Endothelial cell of umbilical vein (primary cell): ENCODE measurements around the gene C20orf173. TPM values are rescaled to one million over a fixed set of nuclear protein-coding genes. Genes with fewer than 3 reads are reported as not detected.

Experiments
- BruUV-seq: library from RNA; stranded (reverse); fragments of 400-500 nt; replicated peaks from 2 replicates; lab custom pipeline; 2021; lab: Mats Ljungman, UMichigan
- CTCF ChIA-PET: fragments of 300-600, 350-600 bp; sonication (Branson Sonifier 250); formaldehyde crosslinking; loops from one replicate; lab custom pipeline; 2021; ENCODE audit warnings: antibody characterized with exemption, inconsistent platforms; lab: Charles Lee
- POLR2A ChIA-PET: fragments of 300-600, 350-600 bp; sonication (Branson Sonifier 250); formaldehyde crosslinking; loops from one replicate; lab custom pipeline; 2021; ENCODE audit warnings: antibody characterized with exemption, inconsistent platforms; lab: Charles Lee
- DNase-seq: peaks from one replicate; pipeline ENCODE4 v3.0.0-alpha.2; 2011; ENCODE audit warnings: low read depth, low spot score
- FAIRE-seq: peaks from 2 replicates; lab custom pipeline; 2011; peaks lifted over from hg19 to GRCh38; lab: Jason Lieb, UNC
- H2AFZ ChIP-seq: 2 replicates; pipeline ENCODE4 v1.6.0; 2012; ENCODE audit warnings: low read depth, low read length, control low read depth, inconsistent platforms
- H3K27ac ChIP-seq: 2 replicates; pipeline ENCODE4 v1.5.1; 2011; ENCODE audit warnings: low read depth, mild to moderate bottlenecking, control low read depth, low read length, moderate library complexity; ENCODE audit not compliant: insufficient read depth
- H3K27me3 ChIP-seq, 2 experiments: 2 replicates each; pipeline versions ENCODE4 v1.6.0 to v1.6.1; 2011; ENCODE audit warnings: low read length in 2 of 2, mixed read lengths in 1 of 2; ENCODE audit not compliant: control insufficient read depth in 2 of 2, insufficient read depth in 2 of 2
- H3K36me3 ChIP-seq, 2 experiments: 2 replicates in 1 of 2; 3 replicates in 1 of 2; pipeline ENCODE4 v1.5.1; 2011; ENCODE audit warnings: low read length in 2 of 2, mild to moderate bottlenecking in 1 of 2, moderate library complexity in 1 of 2; ENCODE audit not compliant: control insufficient read depth in 2 of 2, insufficient read depth in 2 of 2; ENCODE audit errors: extremely low read depth in 1 of 2
- H3K4me1 ChIP-seq: 3 replicates; pipeline ENCODE4 v1.5.1; 2011; ENCODE audit warnings: mild to moderate bottlenecking, low read length; ENCODE audit not compliant: control insufficient read depth, insufficient read depth; ENCODE audit errors: extremely low read depth
- H3K4me2 ChIP-seq: 2 replicates; pipeline ENCODE4 v1.6.1; 2011; ENCODE audit warnings: low read length, control low read depth, mixed read lengths; ENCODE audit not compliant: insufficient read depth
- H3K4me3 ChIP-seq, 3 experiments: fragments of 200-600 bp in 1 of 3; sonication (generic), shearing (Covaris generic) in 1 of 3; replicated peaks in 1 of 3; 2 replicates each; pipeline ENCODE4 v1.5.1; 2011 to 2016; ENCODE audit warnings: control low read depth in 3 of 3, low read length in 3 of 3, mild to moderate bottlenecking in 2 of 3, inconsistent platforms in 1 of 3, low read depth in 1 of 3, moderate library complexity in 1 of 3; ENCODE audit not compliant: insufficient read depth in 1 of 3
- H3K79me2 ChIP-seq: 2 replicates; pipeline ENCODE4 v1.6.0; 2012; ENCODE audit warnings: low read length, inconsistent platforms; ENCODE audit not compliant: control insufficient read depth, insufficient read depth
- H3K9ac ChIP-seq: replicated peaks from 2 replicates; pipeline ENCODE3; 2011; ENCODE audit warnings: low read length, control low read depth; ENCODE audit not compliant: insufficient read depth; ENCODE audit errors: extremely low read depth
- H3K9me1 ChIP-seq: replicated peaks from 3 replicates; pipeline ENCODE4 v1.6.0; 2011; ENCODE audit warnings: mild to moderate bottlenecking, low read length; ENCODE audit not compliant: control insufficient read depth, insufficient read depth; ENCODE audit errors: extremely low read depth
- H3K9me3 ChIP-seq: replicated peaks from 2 replicates; pipeline ENCODE4 v1.5.1; 2012; ENCODE audit warnings: low read length, inconsistent platforms; ENCODE audit not compliant: control insufficient read depth, insufficient read depth
- H4K20me1 ChIP-seq: replicated peaks from 2 replicates; pipeline ENCODE3; 2011; ENCODE audit warnings: mild to moderate bottlenecking, low read length; ENCODE audit not compliant: control insufficient read depth, insufficient read depth; ENCODE audit errors: extremely low read depth
- CTCF ChIP-seq, 2 donors: IDR thresholded peaks; 1 replicate in 1 of 2; 2 replicates in 1 of 2; pipeline ENCODE4 v1.5.1; 2011; ENCODE audit warnings: low read length in 2 of 2, mild to moderate bottlenecking in 2 of 2, moderate library complexity in 2 of 2, control low read depth in 1 of 2, inconsistent platforms in 1 of 2, low read depth in 1 of 2; ENCODE audit not compliant: insufficient read depth in 1 of 2; ENCODE audit errors: extremely low read depth in 1 of 2
- EZH2 ChIP-seq: IDR thresholded peaks from 2 replicates; pipeline ENCODE4 v1.6.1; 2012; ENCODE audit warnings: borderline replicate concordance, low read depth, mild to moderate bottlenecking, moderate library complexity, low read length, inconsistent platforms; ENCODE audit not compliant: severe bottlenecking
- FOS ChIP-seq: IDR thresholded peaks from 2 replicates; pipeline ENCODE4 v1.6.1; 2011; ENCODE audit warnings: mild to moderate bottlenecking, low read length, moderate library complexity, borderline replicate concordance; ENCODE audit not compliant: insufficient read depth
- GATA2 ChIP-seq: IDR thresholded peaks from 2 replicates; pipeline ENCODE4 v1.7.0; 2011; ENCODE audit warnings: low read depth, mild to moderate bottlenecking, moderate library complexity, mixed read lengths, low read length; ENCODE audit not compliant: insufficient read length, insufficient read depth
- JUN ChIP-seq: IDR thresholded peaks from 2 replicates; pipeline ENCODE4 v1.6.1; 2011; ENCODE audit warnings: borderline replicate concordance, low read depth; ENCODE audit not compliant: insufficient read length, insufficient read depth
- MAX ChIP-seq: IDR thresholded peaks from 2 replicates; pipeline ENCODE4 v1.6.1; 2011; ENCODE audit not compliant: insufficient read depth, insufficient read length
- POLR2A ChIP-seq: IDR thresholded peaks from 2 replicates; pipeline ENCODE4 v1.6.1; 2012; ENCODE audit warnings: low read depth, mild to moderate bottlenecking, control low read depth, low read length
- dilution Hi-C: fragments of 300-500 bp; cut with MboI; formaldehyde crosslinking; loops from one replicate; pipeline ENCODE4 v1.15.0; 2019; ENCODE audit warnings: low sequenced_read_pairs; ENCODE audit not compliant: extremely low pct_ligation_motif_present
- intact Hi-C: fragments of 100-400 bp; cut with micrococcal nuclease; formaldehyde crosslinking; loops from one replicate; pipeline ENCODE4 v1.10.0; 2022
- polyA plus RNA-seq, 4 experiments: library from polyadenylated mRNA; depleted of rRNA in 3 of 4; stranded (reverse) in 3 of 4; unstranded in 1 of 4; fragments of >200 nt; gene quantifications; 2 replicates each; pipeline versions ENCODE4 v1.2.1 to v1.2.3, GENCODE V29; 2011 to 2012; ENCODE audit warnings: missing spikeins in 1 of 4
- total RNA-seq: library from RNA; stranded (reverse); gene quantifications from 2 replicates; pipeline ENCODE4 v1.2.3, GENCODE V29; 2021

C20orf173 gene
- total and polyA plus RNA-seq, 2 donors (not counting 3 experiments of a cell fraction or from before 2014, with no cell fraction given) = not detected

- no peaks in the 10 kb centered on the region for H3K4me1 ChIP-seq
- no peak for DNase-seq
- H3K4me3 ChIP-seq = no peak overlapping the region
- no peaks in the 10 kb centered on the region for H3K79me2 ChIP-seq
- CTCF ChIA-PET = interaction anchor here (1.1 kb wide), 1 partner anchor 9 kb away, joined by 3 read pairs; no protein-coding TSS in a partner anchor
- intact Hi-C loops (no loop called here), dilution Hi-C loops (no loop called here)
- no peaks in the 10 kb centered on the region for H3K36me3 ChIP-seq
- H3K27ac ChIP-seq = no peak overlapping the region
- no peak overlapping the region for H3K4me2 ChIP-seq
- H3K9me3 ChIP-seq = no peaks in the 10 kb centered on the region
- H4K20me1 ChIP-seq = no peaks in the 10 kb centered on the region
- H3K9ac ChIP-seq = no peak overlapping the region
- BruUV-seq = no TSS peak
- no peak for FAIRE-seq
- TF ChIP-seq POLR2A = no peak
- TF ChIP-seq EZH2 = no peak
- TF ChIP-seq JUN = no peak
- TF ChIP-seq FOS = no peak
- TF ChIP-seq GATA2 = no peak
- no peak for TF ChIP-seq MAX
- POLR2A ChIA-PET = no interaction called here
- no peaks in the 10 kb centered on the region for H3K27me3 ChIP-seq
- no peaks in the 10 kb centered on the region for H3K9me1 ChIP-seq
- no peak overlapping the region for H2AFZ ChIP-seq
These were observed 42.1 kb upstream of the C20orf173 start for GRCh38 chr20:35571555-35571954.

GRCh38 chr20:35568645-35569044, 39.2 kb upstream of the C20orf173 start:
- no peaks in the 10 kb centered on the region for H3K9me1 ChIP-seq
- H3K4me1 ChIP-seq = no peaks in the 10 kb centered on the region
- BruUV-seq = no TSS peak
- FAIRE-seq (no peak), DNase-seq (no peak)
- H3K79me2 ChIP-seq = no peaks in the 10 kb centered on the region
- no peak overlapping the region for H2AFZ ChIP-seq
- H3K4me2 ChIP-seq = no peak overlapping the region
- no peak overlapping the region for H3K27ac ChIP-seq
- no peaks in the 10 kb centered on the region for H4K20me1 ChIP-seq
- H3K4me3 ChIP-seq = no peak overlapping the region
- H3K36me3 ChIP-seq = no peaks in the 10 kb centered on the region
- ChIA-PET CTCF (no interaction called here), POLR2A (no interaction called here)
- dilution Hi-C loops (no loop called here), intact Hi-C loops (no loop called here)
- TF ChIP-seq MAX (no peak), POLR2A (no peak), CTCF (IDR thresholded peaks at IDR 0.05; ENCODE audit: extremely low read depth in 1 of 2, insufficient read depth in 1 of 2, low read depth in 1 of 2, low read length in 2 of 2) (peak; percentile 3 to 15), EZH2 (no peak), JUN (no peak), FOS (no peak)
- H3K27me3 ChIP-seq = no peaks in the 10 kb centered on the region
- no peak overlapping the region for H3K9ac ChIP-seq
- H3K9me3 ChIP-seq = no peaks in the 10 kb centered on the region
